Measurements from ENCODE around the gene PTPRD. TPM values are rescaled to one million over a fixed set of nuclear protein-coding genes. Genes with fewer than 3 reads are reported as not detected.

The PTPRD gene
- total RNA-seq, 3 donors from 2014 or later: 2.9 to 5.4 (median 3.6) TPM

DNA sequence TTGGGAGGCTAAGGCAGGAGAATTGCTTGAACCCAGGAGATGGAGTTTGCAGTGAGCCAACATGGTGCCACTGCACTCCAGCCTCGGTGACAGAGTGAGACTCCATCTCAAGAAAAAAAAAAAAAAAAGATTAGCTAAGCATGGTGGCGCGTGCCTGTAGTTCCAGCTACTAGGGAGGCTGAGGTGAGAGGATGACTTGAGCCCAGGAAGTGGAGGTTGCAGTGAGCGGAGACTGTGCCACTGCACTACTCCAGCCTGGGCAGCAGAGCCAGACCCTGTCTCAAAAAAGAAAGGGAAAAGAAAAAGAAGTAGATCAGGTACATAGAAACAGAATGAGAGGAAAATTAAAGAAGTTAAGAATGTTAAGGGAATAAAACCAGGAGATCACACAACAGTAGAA lies 1886.1 kb downstream of the PTPRD start:
- no peaks in the 10 kb centered on the region for H3K27me3 ChIP-seq
- H3K27ac ChIP-seq: no peak overlapping the region
- no peak for DNase-seq (ENCODE audit: low spot score in 2 of 2)
- H3K4me1 ChIP-seq: no peaks in the 10 kb centered on the region
- TF ChIP-seq CTCF (IDR thresholded peaks at IDR 0.05) (no peak), POLR2A (IDR thresholded peaks at IDR 0.05) (no peak), POLR2AphosphoS5 (IDR thresholded peaks at IDR 0.05) (no peak)
- H3K9me3 ChIP-seq: no peaks in the 10 kb centered on the region
- no peaks in the 10 kb centered on the region for H3K36me3 ChIP-seq
- intact Hi-C loops (cut with DNase I; ENCODE audit: low total_unique reads): no loop called here
- no peak overlapping the region for H3K4me3 ChIP-seq

DNA sequence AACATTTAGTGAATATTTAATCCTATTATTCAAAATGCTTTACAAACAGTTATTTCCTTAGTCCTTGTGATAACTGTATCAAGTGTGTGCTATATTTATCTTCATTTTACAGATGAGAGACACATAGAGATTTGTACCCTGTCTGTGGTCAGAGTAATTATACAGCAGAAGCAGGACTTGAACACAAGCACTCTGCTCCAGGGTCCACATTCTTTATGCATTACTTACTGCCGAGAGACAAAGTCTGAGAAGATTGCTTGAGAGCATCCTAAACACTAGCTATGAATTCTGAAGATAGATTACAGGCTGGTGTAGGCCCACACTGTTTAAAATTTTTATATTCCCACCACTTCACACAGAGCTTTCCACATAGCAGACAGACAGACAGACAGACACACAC lies 1887.2 kb downstream of the PTPRD start:
- H3K9me3 ChIP-seq: no peaks in the 10 kb centered on the region
- no peaks in the 10 kb centered on the region for H3K36me3 ChIP-seq
- H3K27ac ChIP-seq: no peak overlapping the region
- H3K4me1 ChIP-seq: no peaks in the 10 kb centered on the region
- TF ChIP-seq POLR2A (IDR thresholded peaks at IDR 0.05) (no peak), CTCF (IDR thresholded peaks at IDR 0.05) (no peak), POLR2AphosphoS5 (IDR thresholded peaks at IDR 0.05) (no peak)
- no peak for DNase-seq (ENCODE audit: low spot score in 2 of 2)
- H3K4me3 ChIP-seq: no peak overlapping the region
- no peaks in the 10 kb centered on the region for H3K27me3 ChIP-seq
- intact Hi-C loops (cut with DNase I; ENCODE audit: low total_unique reads): no loop called here

GRCh38 chr9:8724284-8725018 lies 1888.4 kb downstream of the PTPRD start:
- TF ChIP-seq CTCF (IDR thresholded peaks at IDR 0.05) (no peak), POLR2A (IDR thresholded peaks at IDR 0.05) (no peak), POLR2AphosphoS5 (IDR thresholded peaks at IDR 0.05) (no peak)
- H3K4me1 ChIP-seq: no peaks in the 10 kb centered on the region
- no peak for DNase-seq (ENCODE audit: low spot score in 2 of 2)
- no peaks in the 10 kb centered on the region for H3K36me3 ChIP-seq
- H3K27me3 ChIP-seq: no peaks in the 10 kb centered on the region
- no peak overlapping the region for H3K4me3 ChIP-seq
- H3K27ac ChIP-seq: no peak overlapping the region
- no peaks in the 10 kb centered on the region for H3K9me3 ChIP-seq
- intact Hi-C loops (cut with DNase I; ENCODE audit: low total_unique reads): no loop called here

- Histone ChIP-seq H3K27ac (no peak overlapping the region), H3K27me3 (no peaks in the 10 kb centered on the region), H3K9me3 (no peaks in the 10 kb centered on the region), H3K4me1 (no peaks in the 10 kb centered on the region), H3K4me3 (no peak overlapping the region), H3K36me3 (no peaks in the 10 kb centered on the region)
- TF ChIP-seq CTCF (IDR thresholded peaks at IDR 0.05) (no peak), POLR2AphosphoS5 (IDR thresholded peaks at IDR 0.05) (no peak), POLR2A (IDR thresholded peaks at IDR 0.05) (no peak)
- intact Hi-C loops (cut with DNase I; ENCODE audit: low total_unique reads): no loop called here
- DNase-seq (ENCODE audit: low spot score in 2 of 2): no peak
These were observed 1889.6 kb downstream of the PTPRD start for GRCh38 chr9:8723195-8723594.

GRCh38 chr9:8719833-8720486 lies 1892.8 kb downstream of the PTPRD start:
- intact Hi-C loops (cut with DNase I; ENCODE audit: low total_unique reads): no loop called here
- Histone ChIP-seq H3K36me3 (no peaks in the 10 kb centered on the region), H3K27me3 (no peaks in the 10 kb centered on the region), H3K9me3 (no peaks in the 10 kb centered on the region), H3K4me1 (no peaks in the 10 kb centered on the region), H3K27ac (no peak overlapping the region), H3K4me3 (no peak overlapping the region)
- TF ChIP-seq POLR2AphosphoS5 (IDR thresholded peaks at IDR 0.05) (no peak), CTCF (IDR thresholded peaks at IDR 0.05) (no peak), POLR2A (IDR thresholded peaks at IDR 0.05) (no peak)
- DNase-seq (ENCODE audit: low spot score in 2 of 2): no peak
